HPDE6-E6E7 (cell line): Measurements from ENCODE around the gene CDR2L.
"Not testable (repeated sequence)": the region's sequence is repeated elsewhere in the genome, so short reads cannot be mapped to it uniquely, and the experiment has no call there.

ENCODE experiments used
- DNase-seq: peaks from one replicate; pipeline ENCODE4 v3.0.0; 2011; ENCODE audit warnings: missing footprints; ENCODE audit errors: extremely low spot score

The CDR2L gene

DNA sequence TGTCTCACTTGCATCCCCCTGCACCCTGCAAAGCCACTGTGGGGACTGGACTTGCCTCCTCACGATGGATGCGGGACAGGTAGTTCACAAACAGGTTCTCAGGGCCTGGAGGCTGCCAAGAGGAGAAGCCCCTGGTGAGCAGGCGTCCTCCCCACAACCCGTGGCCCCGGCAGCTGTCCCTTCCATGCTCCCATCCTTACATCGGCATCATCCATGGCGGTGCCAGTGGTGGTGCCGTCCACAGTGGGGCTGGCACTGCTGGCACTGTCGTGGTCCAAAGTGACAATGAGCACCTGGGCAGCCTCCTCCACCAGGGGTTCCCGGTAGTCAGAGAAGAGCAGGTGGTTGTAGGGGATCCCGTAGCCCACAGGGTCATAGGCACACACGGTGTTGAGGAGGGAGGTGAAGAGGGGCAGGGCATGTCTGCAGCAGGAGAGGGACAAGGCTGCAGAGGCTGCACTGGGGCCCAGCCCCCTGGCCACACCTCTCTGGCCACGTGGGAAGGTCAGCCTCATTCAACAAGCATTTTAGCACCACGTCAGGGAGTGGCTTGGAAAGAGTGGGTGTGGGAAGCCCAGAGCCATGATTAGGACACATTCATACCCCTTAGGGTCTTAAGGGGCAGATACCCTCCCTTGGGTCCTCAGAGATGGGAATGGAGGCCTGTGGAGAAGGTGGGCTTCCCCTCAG lies 27.5 kb upstream of the CDR2L start:
- no peak for DNase-seq

DNA sequence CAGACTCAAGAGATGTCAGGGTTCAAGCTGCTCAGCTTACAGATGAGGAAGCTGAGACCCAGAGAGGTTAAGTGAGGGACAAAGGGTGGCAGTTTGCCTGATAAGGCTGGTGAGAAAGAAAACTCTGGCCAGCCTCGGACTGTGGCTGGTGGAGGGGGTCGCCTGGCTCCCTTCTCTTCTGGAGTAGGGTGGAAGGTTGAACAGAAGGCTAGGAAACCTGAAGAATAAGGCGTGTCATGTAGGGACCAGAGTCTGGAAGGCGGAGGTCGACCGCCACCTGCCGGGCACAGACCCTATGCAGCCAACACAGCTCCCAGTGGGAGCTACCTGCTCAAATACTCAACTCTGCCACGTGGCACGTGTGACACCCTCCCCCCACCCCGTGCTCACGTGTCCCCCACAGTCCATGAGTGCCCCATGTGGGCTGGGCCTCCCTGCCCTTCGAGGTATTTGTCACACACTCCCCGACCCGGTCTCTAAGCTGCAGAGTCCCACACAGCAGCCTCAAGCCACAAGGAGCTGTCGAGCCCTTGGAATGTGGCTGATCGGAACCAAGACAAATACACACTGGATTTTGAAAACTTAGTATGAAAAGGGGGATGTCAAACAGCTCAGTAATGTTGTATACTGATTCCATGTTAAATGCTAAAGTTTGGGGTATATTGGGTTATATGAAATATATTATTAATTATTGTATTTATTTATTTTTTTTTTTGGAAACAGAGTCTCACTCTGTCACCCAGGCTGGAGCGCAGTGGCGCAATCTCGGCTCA lies 26.7 kb upstream of the CDR2L start:
- peak; percentile 83 for DNase-seq

DNA sequence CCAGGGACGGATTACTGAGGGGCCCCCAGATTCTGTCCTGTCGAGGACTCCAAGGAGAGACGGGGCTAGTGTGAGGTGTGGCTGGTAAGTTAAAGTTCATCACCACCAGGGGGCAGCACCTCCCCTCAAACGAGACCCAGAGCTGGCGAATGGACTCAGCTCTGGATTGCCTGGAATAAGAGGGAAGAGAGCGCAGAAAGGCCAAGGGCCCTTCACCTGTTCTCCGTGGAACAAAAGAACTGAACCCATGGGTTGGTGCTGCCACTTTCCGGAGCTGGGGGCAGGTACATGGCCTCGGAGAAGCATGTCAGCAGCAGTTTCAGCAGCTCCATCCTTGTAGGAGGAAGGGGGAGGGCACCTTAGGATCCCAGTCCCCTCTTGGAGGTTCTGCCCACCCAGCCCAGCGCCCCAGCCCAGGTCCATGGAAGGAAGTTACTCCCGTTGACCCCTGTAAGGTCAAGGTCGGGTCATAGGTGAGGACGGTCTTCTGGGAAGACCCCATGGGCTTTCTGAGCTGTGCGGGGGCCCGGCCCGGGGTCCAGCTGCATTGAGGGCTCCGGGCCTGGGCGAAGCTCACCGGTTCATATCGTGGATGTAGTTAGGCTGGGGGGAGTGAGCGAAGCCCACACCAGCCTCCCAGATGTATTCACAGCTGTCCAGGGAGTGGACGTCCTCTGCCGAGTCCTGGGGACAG lies 25.6 kb upstream of the CDR2L start:
- DNase-seq = peak; percentile 87

DNA sequence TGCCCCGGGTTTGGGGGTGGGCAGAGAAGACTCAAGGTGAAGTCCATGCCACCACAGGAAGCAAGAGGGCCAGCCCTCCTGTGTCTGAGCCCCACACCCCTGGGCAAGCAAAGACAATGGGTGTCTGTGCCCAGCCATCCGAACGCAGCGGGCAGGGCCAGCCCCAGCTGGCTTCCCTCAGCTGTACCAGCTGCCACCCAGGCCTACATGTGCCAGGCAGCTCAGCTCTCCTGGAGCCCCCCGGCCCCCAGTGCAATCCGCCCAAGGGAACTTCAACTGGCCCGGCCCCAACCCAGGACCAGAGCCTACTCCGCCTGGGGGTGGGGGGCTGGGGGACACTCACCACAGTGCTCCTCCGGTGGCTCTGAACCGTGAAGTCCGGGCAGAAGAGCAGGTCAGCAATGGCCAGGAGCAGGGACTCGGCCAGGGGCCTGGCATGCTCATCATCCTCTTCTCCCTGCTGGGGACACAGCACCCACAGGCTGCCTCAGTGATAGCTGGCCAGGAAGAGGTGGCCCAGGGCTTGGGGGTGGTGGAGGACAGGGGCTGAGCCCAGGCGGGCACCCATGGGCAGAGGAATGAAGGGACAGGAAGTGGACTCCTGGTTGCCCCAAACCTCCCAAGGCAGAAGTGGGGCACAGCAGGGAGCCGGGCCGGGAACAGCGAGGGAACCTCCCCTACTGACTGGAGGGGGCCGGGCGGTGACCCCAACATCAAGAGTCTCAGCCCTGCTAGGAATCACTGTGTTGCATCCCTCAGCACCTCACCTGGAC lies 24.6 kb upstream of the CDR2L start:
- DNase-seq = no peak

DNA sequence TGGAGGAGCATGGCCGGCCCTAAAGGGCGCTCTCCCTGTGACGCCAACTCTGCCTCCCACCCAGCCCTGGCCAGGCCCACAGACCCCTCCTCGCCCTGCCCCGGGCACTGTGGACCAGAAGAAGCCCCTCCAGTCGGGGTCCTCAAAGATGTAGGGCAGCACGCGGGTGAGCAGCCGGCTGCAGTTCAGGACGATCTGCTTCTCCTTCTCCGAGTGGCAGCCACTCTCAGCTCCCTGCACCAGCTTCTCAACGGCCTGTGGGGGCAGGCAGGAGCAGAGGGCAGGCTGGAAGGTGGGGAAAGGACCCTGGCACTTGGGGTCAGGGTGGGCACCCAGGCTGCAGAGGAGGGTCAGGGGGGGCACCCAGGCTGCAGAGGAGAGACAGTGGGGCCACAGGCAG lies 23.8 kb upstream of the CDR2L start:
- DNase-seq = no peak

DNA sequence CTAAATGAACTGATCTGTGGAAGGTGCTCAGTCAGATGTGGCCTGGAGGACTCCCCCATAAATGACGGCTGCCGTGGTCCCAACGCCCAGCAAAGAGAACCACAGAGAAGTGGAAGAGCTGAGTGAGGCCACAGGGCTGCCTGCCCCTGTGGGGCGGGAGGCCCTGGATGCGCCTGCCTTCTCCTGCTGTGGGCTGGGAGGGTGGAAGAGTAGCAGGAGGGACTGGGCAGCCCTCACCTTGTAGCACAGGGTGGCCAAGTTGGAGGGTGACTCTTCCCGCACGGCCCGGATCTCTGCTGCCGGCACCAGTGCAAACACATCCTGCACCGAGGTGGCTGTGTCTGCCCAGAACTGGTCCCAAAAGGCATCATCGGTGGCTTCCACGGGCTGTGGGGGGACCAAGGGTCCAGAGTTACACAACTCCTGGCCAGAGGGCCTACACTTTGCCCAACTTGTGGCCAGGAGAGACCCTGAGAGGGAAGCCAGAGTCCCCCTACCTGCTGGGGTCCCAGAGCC lies 23.1 kb upstream of the CDR2L start:
- no peak for DNase-seq

DNA sequence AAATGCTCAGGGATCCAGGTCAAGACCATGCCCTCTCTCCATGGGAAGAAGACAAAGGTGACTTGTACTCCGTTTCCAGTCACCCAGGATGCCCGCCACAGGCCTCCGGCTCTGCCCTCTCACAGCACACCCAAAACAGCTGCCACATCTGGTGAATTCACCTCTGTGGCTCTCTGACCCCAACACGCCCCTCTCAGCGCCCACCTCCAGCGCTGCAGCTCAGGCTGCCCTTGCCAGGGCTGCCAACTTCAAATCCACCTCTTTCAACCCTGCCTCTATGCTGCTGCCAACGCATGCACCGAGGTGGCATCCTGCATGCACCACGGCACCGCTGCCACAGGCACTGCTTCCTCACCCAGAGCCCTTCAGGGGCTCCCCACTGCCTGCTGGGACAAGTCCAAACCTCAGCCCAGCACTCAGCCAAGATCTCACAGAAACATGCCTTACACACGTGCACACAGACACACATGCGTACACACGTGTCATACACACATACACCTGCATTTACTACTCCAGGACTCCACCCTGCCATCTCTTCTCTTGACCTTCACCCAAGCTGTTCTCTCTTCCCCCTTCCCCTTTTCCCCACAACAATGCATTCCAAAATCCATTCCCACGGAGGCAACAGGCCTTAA lies 22.3 kb upstream of the CDR2L start:
- DNase-seq = no peak

DNA sequence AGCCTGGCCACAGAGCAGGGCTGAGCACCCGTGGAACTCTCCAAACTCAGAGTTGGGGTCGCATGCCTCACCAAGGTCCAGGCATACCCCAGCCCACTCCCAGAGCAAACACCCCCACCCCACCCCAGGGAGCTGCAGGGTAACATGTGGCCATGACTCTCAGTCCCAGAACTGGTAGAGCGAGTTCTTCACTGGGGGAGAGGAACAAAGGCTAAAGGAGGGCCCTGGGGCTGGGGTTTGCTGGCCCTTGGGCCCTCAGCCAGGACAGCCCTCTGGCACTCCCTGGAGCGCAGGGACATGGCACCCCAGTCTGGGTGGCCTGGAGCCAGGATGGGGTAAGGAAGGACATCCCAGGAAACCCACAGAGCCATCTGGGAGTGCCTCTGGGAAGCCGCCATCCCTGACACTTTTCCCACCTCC lies 19.1 kb upstream of the CDR2L start:
- DNase-seq = no peak

DNA sequence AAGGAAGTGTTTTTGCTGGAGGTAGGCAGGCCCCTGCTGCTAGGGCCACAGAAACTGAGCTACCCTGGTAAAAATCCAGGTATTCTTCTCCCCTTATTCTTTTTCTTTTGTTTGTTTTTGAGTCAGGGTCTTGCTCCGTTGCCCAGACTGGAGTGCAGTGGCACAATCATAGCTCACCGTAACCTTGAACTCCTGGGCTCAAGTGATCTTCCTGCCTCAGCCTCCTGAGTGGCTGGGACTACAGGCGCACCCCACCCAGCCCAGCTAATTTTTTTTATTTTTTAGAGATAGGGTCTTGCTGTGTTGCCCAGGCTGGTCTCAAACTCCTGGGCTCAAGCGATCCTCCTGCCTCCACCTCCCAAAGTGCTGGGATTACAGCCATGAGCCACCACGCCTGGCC lies 17.9 kb upstream of the CDR2L start:
- not testable (repeated sequence) for DNase-seq

DNA sequence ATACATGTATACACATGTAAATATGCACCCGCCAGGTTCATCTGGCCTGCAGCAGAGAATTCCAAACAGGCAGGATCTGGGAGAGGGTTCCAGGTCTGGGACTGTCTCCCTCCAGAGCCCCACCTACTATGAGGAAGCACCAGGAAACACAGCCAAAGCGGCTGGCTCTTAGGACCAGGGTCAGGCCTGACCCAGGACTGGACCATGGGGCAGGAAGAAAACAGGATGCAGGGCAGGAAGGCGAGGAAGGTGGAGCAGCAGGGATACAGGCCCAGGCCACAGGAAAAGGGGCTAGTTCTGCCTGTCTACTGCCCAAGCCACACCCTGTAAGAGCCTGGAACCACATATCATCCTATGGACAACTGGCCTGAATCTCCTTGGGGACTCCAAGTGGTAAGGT lies 17.0 kb upstream of the CDR2L start:
- no peak for DNase-seq

DNA sequence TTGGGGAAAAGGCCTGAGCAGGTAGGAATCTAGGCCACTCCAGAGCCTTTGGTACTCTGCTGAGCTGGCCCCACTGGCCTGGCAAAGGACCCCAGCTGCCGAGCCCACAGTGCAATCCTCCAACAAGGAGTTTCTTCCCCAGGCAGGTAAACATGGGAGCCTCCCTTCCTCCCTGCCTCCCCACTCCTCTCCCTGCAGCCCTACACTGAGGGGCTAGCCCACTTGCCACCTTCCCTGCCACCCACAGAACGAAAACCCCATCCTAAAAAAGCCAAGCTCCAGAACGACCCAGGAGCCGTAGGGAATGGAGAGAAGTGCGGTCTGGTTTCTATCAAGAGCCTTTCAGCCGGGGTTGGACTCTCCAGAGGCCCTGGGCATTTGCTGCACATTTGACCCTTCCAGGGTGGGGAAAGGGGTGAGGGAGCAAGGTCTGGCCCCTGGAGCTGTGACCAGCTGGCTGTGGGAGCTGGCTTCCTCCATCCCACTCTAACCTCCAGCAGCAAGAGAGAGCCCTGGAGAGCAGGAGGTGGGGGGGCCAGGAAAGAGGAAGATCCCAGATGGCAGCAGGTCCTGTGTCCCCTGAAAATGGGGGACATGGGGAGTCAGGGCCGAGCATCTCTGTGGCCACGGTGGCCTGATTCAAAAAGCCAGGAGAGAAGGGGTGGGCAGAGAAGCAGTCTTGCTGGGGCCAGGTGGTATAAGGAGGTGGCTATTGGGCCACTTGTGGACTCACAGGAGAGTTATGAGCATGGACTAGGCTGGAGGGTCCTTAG lies 16.2 kb upstream of the CDR2L start:
- no peak for DNase-seq

DNA sequence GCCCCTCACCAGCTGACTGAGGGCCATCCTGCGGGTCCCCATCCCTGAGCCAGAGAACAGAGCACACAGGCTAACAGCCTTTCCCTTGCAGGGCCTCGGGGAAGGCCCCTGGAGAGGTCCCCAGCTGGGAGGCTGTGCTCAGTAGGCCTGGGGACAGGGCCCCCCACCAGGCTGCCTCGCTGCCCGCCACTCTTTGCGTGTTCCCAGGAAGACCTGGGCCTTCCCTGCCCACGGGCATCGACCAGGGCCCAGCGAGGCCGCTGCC lies 15.7 kb upstream of the CDR2L start:
- no peak for DNase-seq

DNA sequence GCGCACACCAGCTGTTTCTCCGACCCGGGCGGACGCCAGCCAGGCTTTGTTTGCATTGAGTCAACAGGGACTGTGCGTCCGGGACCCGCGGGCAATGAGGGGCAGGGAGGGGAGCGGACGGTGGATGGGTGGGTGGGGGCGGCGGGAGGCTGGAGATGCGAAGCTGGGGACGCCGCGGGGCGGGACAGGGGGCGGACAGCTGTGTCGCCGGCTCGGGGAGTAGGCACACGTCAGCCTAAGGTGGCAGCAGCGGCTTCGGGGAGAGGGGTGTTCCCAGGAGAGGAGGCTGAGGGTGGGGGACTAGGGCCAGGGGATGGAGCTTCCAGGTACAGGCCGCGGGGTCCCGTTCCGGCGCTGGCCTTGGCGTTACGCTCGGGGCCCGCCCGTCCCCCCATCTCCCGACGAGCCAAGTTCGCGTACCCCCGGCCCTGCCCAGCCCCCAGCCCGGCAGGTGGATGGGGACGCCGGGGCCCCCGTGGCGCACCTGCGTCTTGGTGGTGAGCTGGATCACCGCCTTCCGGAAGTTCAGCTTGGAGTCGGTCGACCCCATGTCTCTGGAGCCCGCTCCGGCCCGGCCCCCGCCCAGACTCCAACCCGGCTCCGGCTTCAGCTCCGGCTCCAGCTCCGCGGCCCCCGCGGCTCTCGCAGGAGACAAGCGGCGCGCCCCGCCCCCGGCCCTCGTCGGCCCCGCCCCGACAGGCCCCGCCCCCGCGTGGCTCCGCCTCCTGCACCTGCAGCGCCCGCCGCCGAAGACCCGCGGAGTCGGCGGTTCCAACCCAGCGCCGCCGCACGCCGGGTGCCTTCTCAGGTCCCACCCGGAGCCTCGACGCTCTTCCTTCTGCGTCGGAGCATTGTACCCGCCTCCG lies 15.1 kb upstream of the CDR2L start, which contains the start of gene HID1:
HID1 (minus strand) TSS at position 653 of the 866 bp plus-strand sequence; CDS start at position 550, 103 bp downstream.
- DNase-seq = no peak

DNA sequence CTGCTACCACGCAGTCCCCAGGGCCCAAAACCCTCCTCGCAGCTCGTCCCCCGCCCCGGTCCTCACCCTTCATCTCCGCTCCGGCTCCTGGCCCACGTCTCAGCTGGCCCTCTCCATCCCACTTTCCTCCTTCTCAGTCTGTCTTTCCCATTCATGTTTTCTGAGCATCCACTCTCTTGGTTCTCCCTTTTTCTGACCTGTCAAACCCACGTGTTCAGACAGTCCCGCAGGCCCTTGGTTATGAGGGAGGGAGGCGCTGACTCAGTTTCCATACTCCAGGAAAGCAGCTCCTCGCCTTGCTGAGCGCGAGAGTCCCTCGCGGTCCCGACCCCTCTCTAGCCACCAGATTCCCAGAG lies 14.5 kb upstream of the CDR2L start:
- DNase-seq = no peak

DNA sequence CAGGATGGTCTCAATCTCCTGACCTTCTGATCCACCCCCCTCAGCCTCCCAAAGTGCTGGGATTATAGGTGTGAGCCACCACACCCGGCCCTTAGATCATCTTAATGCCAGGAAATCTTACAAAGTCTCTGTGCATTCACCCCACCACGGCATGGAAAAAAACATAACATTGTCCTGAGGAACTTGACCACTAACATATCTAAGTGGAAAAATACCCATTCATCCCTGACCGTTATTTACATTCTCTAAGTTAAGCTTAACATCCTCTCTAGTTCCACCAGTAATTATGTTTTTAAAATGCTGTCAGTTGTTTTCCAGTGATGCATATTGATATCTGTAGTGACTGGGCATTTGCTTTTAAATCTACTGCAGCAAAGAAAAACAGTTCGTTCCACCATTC lies 11.5 kb upstream of the CDR2L start:
- no peak for DNase-seq

DNA sequence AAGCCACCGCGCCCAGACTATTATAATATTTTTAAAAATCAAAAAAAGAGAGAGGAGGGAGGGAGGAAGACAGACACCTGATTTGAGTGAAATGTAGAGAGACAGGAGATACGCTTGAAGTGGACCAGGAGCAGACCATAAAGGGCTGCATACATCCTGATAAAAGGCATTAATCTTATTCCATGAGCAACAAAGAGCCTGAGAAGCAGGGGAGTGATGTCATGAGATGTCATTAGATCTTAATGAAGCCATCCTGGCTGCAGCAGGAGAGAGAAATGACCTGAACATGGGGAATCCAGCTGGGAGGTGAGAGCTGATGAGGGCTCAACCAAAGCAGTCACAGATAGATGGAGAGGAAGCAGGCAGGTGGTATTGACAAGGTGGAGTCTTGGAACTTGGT lies 9.6 kb upstream of the CDR2L start:
- no peak for DNase-seq

DNA sequence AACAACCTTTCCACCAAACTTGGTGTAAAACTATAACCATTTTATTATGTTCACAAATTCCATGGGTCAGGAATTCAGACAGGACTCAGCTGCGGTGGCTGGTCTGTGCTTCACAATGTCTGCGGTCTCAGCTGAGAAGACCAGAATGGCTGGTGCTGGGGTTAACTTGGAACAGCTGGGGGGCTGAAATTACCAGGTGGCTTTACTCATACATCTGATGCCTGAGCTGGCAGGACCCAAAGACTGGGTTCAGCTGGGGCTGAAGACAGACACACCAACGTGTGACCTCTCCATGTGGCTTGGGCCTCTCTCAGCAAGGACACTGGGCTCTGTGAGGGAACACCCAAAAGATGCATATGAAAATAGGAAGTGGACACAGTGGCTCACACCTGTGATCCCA lies 9.2 kb upstream of the CDR2L start:
- DNase-seq = no peak

DNA sequence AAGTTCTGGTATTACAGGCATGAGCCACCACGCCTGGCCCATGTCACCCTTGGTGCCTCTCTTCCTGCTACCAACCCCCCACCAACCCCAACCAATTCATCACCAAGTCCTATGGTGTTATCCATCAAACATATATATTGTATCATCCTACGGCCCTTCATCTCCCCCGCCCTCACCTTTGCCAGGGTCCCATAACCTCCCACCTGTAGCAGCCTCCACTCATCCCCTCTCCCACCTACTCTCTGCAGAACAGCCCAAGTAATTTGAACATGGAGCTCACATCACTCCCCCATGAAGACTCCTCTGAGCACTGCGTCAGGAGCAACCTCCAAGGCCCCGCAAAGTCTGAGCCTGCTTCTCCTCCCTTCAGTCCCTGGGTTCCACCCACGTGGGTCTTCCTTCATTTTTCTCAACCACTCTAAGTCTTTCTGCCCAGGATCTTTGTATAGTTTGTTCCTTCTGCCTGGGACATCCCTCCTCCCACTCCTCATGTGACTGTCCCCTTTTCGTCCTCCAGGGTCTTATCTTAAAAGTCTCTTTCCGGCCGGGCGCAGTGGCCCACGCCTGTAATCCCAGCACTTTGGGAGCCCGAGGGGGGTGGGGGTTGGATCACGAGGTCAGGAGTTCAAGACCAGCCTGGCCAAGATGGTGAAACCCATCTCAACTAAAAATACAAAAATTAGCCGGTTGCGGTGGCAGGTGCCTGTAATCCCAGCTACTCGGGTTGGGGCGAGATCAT lies 7.9 kb upstream of the CDR2L start:
- no peak for DNase-seq

DNA sequence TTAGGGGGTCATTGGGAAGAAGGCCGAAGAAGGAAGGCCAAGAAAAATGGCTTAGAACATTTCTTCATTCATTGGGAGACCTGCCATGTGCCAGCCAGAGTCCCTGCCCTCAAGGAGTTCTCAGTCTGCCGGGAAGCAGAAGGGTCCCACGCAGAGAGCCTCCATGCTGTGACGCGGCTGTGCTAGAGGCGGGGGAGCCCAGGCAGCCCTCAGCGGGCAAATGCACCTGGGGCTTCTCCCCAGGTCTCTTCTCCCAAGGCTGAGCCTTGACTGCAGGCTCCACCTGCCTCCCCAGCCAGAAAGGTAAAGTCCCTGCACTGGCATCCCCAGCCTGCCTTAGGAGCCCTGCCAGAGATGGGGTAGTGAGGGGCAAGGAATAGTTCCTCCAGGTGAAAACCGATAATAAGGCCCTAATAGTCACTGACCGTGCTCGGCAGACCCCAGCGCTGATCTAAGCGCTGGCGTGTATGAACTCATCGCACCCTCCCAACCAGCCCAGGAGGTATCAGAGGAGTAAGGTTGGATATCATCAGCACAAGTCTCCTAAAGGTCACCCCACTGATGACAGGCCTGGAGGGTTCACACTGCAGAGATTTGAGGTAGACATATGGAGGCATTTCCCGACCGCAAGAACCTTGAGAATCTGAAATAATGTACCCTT lies 6.0 kb upstream of the CDR2L start:
- no peak for DNase-seq
